EH (cell line): Measurements from ENCODE around the gene COL20A1.

Experiments used
- DNase-seq: peaks from one replicate; pipeline ENCODE4 v3.0.0-alpha.2; 2015; ENCODE audit warnings: low read depth

COL20A1 gene

GRCh38 chr20:63277466-63278272, 15.3 kb upstream of the COL20A1 start:
- DNase-seq, result no peak

GRCh38 chr20:63278661-63279060, 14.3 kb upstream of the COL20A1 start:
- no peak for DNase-seq

- no peak for DNase-seq
These were observed 13.1 kb upstream of the COL20A1 start for GRCh38 chr20:63279931-63280330.

- no peak for DNase-seq
These were observed 12.6 kb upstream of the COL20A1 start for GRCh38 chr20:63280371-63280770.

DNA sequence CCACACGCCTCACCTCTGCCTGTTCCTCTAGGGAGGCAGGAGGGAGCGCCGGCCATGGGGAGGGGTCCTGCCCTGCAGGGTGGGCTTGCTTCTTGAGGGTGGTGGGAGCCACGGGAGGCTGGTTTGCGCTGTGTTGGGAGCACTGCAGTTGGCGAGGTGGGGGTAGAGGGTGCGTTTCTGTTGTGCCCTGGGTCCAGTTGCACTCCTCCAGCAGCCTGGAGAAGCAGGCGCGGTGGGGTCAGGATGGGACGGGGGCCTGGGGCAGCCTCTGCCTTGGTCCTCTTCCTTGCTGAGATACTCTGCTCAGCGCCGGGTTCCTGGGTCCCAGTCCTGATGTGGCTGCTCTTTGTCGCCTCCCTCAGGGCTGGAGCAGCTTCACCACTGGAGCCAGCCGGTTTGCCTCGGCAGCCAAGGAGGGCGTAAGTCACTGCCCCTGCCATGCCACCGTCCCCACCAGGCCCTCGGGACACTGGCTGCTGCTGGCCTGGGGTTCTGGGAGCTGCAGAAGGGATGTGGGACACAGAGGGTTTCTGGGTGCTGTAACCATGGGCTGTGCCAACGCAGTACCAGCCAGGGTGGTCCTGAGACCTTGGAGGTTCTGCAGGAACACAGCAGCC, 11.9 kb upstream of the COL20A1 start:
- peak; percentile 16 for DNase-seq

- no peak for DNase-seq
These were observed 11.0 kb upstream of the COL20A1 start for GRCh38 chr20:63281742-63282665.

DNA sequence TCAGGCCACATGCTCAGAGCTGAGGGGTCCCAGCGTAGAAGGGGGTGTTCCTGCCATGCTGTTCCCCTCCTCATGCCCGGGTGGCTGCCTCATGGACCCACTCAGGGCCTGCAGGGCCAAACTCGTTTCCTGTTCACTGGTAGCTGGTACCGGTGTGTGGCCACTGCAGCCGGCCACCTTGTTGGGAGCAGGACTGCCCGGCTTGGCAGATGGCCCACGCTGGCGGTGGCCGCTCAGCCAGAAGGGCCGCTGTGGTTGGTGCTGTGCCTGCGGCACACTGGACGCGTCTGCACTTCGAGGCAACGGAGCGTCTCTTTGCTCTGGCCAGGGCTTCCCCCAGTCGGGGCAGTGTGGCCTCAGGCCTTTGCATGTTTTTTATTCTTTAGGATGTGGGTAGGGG, 10.0 kb upstream of the COL20A1 start:
- DNase-seq, result no peak

- no peak for DNase-seq
These were observed 9.4 kb upstream of the COL20A1 start for GRCh38 chr20:63283397-63284082.

GRCh38 chr20:63284083-63284440, 8.9 kb upstream of the COL20A1 start:
- DNase-seq, result no peak

- DNase-seq, result no peak
These were observed 8.4 kb upstream of the COL20A1 start for GRCh38 chr20:63284544-63284949.

DNA sequence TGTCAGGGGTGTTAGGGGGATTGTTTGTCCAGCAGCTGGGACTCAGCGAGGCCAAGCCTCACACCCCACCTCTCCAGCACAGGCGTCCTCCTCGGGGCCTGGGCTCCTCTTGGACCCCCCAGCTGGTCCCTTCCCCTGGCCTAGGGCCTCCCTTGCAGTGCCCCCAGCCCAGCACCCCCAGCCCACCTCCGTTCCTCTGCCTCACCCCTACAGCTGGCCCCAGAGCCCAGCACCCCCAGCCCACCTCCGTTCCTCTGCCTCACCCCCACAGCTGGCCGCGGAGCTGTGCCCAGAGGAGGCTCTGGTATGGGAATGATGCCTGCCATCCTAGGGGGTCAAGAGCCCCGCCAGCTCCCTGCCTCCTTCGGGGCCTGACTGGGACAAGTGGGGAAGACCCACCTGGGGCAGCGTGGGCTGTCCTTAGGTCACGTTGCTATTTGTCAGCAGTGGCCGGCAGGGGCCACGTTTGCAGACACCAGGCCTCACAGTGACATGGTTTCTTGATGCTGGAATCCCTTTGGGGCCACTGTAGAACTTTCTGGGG, 7.9 kb upstream of the COL20A1 start:
- no peak for DNase-seq

DNA sequence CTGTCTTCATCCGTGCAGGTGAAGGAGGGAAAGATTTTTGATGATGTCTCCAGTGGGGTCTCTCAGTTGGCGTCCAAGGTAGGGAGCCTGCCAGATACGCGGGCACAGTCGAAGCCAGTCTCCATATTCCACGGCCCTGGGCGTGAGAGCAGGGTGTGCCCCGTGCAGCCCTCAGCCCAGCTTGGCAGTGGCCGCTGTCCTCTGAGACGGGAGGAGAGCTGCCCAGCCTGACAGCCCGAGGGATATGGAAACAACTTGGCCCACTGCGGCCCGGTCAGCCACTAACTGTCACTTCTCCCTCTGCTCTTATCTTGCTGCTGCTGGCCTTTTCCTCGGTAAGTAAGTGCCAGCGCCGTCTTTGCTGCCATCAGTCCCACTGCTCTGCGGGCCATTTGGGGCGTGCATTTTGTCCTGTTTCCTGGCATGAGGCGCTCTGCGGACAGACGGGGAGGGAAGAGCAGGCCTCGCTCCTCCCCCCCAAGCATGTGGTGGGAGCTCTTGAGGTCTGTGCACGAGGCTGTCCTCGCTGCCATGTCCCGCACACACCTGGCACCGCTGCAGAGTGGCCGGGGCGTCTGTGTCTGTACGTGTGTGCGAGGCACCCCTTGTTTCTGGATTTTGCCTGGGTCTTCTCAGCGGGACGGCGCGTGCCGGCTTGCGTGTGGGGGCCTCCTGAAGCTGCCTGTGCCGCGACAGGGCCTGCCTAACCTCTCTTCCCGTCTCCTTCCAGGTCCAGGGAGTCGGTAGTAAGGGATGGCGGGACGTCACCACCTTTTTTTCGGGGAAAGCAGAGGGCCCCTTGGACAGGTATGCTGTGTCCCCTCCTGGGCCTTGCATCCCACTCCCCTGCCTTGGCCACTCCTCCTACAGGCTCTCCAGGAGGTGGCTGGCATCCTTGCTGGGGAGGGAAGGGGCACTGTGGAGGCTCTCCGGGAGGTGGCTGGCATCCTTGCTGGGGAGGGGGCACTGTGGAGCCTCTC, 7.1 kb upstream of the COL20A1 start:
- no peak for DNase-seq

DNA sequence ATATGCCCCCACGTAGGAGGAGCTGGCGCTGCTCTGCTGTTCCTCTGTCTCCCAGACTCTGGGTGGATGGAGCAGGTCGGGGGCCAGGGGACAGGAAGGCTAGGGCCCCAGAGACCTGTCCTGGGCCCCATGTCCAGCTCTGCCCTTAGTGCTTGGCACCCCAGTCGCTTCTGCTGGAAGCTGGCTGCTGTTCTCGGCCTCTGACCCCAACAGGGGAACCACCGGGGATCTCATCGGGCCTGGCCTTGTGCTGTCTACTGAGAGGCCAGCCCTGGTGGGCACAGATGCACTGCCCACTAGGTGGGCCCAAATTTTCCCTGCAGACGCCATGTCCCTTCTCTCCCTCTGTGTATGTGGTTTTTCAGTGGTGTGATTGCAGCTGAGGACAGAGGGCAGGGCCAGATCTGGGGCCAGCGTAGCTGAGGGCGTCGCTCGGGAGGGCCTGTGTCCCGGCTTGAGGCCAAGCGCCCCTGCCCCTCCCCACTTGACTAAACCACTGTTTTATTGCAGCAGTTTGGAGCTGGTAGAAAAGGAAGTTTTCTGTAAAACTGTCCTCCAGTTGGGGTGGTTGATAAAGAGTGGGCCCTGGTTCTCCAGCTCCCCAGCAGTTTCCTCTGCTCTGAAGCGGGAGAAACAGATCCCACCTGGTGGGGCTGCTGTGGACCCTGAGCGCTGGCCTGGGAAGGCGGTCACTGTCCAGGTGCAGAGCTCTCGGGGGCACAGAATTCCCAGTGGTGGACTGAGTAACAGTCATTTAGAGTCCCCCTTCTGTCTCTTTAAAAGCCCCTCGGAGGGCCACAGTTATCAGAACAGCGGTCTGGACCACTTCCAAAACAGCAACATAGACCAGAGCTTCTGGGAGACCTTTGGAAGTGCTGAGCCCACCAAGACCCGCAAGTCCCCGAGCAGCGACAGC, 5.9 kb upstream of the COL20A1 start:
- no peak for DNase-seq

DNA sequence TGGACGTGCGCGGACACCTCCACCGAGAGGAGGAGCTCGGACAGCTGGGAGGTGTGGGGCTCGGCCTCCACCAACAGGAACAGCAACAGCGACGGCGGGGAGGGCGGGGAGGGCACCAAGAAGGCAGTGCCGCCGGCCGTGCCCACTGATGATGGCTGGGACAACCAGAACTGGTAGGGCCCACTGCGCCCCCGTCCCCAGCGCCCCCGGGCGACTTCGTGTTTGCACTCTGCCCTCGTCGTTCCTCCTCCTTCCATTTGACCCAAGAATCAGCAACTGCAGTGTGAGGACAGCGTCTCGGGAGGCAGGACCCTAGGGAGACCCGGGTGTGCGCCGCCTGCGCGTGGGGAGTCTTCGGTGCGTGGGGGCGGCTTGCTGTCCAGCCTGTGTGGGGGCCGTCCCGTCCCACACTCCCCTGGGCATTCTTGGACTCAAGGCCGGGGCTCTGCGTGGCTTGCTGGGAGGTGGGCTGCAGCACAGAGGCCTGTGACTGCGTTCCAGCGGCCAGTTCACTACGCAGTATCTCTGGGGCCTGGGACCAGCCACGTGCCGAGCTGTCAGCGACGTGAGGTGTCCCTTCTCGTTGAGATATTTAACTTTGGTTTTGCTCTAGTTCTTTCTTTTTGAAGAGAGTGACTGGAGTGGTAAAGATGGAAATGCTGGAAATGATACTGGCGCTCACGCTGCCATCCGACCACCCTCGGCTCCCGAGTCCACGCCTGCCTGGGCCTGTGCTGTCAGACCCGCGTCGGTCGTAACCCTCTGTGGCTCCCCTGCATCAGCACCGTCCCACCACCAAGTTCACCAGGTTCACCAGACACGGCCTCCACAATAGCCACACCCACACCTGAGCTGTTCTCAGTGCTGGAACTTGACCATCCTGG, 5.0 kb upstream of the COL20A1 start:
- DNase-seq, result no peak

- no peak for DNase-seq
These were observed 4.3 kb upstream of the COL20A1 start for GRCh38 chr20:63288581-63289251.

DNA sequence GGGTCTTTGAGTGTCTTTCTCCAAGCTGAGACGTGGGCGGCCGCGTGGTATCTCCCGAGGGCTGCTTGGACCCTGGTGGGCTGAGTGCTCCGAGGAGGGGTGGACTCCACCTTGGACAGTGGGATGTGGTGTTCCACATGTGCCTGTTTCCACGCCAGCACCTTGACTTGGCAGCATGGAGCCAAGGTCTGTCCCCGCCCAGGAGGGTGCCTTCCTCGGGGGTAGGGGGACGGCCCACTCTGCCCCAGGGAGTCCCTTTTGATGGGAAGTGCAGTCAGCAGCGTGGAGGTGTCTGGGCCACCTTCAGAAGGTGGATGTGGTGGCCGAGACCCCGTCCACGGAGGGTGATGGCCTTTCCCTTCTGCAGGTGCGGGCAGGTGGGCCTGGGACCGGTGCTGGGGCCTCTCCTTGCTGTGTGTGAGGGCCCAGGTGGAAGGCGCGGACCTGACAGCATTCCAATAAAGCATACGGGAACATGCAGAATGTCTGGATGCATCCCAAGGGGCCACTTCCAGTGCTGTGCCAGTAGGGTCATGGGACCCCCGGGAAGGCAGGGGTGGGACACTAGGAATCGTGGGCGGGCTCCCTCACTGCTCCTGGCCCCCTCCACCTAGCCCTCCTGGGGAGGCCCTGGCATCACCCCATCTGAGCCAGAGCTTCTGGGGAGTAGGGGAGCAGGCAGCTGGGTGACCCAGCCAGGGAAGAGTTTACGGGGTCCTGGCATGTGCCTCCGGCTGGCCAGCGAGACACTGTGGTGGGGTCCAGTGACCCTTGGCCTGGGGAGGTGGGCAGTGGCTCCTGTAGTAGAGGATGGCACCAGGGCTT, 3.5 kb upstream of the COL20A1 start:
- no peak for DNase-seq

GRCh38 chr20:63290136-63290676, 2.8 kb upstream of the COL20A1 start:
- no peak for DNase-seq
